GM21825 (cell line): ENCODE results near the gene ADAMTS15.

Experiments used
- ATAC-seq: cut with Tn5 transposase; IDR thresholded peaks from one replicate; pipeline ENCODE4 v1.9.1; 2021; ENCODE audit warnings: mild to moderate bottlenecking, moderate library complexity; ENCODE audit not compliant: unreplicated experiment

ADAMTS15 gene, protein sequence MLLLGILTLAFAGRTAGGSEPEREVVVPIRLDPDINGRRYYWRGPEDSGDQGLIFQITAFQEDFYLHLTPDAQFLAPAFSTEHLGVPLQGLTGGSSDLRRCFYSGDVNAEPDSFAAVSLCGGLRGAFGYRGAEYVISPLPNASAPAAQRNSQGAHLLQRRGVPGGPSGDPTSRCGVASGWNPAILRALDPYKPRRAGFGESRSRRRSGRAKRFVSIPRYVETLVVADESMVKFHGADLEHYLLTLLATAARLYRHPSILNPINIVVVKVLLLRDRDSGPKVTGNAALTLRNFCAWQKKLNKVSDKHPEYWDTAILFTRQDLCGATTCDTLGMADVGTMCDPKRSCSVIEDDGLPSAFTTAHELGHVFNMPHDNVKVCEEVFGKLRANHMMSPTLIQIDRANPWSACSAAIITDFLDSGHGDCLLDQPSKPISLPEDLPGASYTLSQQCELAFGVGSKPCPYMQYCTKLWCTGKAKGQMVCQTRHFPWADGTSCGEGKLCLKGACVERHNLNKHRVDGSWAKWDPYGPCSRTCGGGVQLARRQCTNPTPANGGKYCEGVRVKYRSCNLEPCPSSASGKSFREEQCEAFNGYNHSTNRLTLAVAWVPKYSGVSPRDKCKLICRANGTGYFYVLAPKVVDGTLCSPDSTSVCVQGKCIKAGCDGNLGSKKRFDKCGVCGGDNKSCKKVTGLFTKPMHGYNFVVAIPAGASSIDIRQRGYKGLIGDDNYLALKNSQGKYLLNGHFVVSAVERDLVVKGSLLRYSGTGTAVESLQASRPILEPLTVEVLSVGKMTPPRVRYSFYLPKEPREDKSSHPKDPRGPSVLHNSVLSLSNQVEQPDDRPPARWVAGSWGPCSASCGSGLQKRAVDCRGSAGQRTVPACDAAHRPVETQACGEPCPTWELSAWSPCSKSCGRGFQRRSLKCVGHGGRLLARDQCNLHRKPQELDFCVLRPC

DNA sequence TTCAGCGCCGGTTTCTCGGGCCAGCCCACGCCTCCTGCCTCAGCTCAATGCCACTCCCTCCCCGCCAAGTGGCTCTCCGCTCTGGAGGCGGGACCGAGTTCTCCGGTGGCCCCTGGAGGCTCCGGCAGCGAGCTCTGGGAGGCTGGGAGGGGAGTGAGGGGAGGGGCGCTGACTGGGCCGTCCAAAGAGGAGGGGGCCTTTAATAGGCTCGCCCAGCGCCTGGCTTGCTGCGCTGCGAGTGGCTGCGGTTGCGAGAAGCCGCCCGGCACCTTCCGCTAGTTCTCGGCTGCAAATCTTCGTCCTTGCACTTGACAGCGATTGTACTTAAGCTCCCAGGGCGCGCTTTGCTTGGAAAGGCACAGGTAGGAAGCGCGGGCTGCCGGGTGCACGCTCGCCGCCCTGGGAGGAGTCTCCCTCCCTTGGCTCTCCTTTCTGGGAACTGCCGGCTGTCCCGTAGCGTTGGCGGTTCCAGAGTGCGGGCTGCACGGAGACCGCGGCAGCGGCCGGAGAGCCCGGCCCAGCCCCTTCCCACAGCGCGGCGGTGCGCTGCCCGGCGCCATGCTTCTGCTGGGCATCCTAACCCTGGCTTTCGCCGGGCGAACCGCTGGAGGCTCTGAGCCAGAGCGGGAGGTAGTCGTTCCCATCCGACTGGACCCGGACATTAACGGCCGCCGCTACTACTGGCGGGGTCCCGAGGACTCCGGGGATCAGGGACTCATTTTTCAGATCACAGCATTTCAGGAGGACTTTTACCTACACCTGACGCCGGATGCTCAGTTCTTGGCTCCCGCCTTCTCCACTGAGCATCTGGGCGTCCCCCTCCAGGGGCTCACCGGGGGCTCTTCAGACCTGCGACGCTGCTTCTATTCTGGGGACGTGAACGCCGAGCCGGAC, at the start of gene ADAMTS15:
Gene ADAMTS15 (plus strand): TSS at position 230 of the 894 bp plus-strand sequence. CDS start 329 bp downstream, at position 559.
- ATAC-seq, result no peak

DNA sequence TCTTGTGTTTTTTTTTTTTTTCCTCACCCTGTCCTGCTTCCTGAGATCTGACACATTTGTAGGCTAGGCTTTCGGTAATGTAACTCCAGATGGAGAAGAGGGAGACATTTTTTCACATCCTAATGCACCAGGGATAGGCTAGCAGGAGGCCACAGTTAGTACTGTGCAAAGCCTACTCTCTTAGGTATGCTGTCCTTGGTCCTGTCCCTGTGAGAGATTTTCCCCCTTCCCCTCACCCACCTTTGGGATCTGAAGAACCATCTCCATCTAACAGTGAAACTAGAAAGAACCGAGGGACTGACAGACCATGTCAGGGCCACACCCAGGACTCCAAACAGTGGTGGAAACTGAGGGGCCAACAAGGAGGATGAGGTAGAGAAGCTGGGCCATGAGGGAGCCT, 49.2 kb upstream of the ADAMTS15 start:
- ATAC-seq, result no peak

DNA sequence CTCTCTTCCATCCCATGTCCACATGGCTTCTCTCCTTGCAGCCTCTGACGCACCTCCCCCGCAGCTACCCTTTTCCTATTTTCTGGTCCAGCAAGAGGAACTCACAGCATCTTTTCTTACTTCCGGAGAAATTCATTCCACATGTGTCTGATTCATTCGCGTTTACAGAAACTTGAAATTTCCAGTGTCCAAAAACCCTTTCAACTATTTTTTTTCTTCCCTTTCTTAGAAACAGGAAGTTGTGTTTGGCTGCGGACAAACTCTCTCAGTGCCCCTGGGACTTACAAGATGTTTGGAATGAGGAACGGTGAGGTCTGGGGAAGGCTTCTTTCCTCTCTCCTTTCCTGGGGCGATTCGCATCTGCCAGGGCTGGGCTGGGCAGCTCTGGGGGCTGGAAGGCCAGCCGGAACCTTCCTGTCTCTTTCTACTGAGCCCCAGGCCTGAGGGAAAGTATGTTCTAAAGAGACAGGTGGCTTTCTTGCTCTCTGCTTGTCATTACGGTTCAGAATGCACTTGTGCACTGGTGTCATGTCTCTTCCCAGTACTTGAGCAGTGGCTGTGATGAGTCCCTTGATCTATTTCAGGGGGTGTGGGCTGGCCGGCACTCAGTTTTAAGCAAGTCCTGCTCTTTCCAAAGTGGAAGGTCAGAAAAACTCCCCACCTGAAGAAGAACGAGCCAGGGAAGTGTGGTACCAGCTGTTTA, 47.5 kb upstream of the ADAMTS15 start:
- no peak for ATAC-seq

DNA sequence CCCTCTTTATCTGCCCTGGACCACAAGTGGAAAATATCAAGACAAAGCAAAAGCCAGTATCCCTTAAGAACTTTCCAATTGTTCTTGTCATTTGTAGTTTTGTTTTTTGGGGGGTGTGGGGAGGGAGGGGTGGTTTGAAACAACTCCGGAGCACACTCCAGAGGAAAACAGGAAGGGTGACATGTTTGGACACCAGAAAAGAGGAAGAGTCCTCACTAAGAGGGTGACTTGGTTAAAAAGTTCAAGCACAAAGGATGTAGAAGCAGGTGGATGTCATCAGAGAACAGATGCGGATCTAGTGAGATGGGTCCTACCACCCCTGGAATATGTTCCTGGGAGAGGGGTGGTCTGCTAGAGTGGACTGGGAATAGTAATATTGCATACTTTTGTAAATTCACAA, 45.9 kb upstream of the ADAMTS15 start:
- no peak for ATAC-seq

DNA sequence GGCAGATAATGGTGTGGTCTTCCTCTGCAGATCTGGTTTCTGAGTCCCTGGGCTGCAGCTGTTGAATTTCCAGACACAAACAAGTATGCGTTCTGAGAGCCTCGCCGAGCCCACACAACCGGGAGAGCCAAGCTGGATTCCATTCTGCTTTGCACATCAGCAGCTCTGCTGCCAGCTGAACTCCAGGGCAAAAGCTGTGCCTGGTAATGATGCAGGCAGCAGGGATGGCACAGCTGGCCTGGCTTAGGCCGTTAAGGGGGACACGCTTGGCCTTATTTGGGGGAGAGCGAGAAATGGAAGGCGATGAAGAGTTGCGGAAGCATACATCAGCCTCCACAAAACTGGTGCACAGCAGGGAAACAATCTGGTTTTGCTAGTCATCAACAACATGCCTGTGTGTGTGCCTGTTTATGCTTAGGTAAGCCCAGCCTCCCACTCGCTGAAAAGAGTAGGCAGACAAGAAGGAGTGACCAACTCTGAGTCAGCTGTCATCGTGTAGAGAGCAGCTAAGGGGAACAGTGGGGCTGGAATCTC, 45.1 kb upstream of the ADAMTS15 start:
- no peak for ATAC-seq

DNA sequence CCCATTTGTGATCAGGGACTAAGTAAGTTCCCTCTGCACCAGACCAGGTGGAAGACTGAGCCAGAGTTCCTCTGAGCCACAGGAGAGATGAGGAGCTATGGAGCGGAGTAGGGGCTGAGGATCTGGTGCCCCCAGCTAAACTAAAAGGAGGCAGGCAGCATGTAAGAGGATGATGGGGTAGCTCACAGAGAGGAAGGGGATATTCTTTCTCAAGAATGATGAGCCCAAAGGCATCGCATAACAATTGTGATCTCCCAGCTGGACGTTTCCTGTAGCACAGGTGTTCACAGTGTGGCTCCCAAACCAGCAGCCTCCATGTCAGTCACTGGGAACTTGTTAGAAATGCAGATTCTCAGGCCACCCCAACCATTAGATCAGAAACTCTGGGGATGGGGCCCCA, 44.5 kb upstream of the ADAMTS15 start:
- ATAC-seq, result no peak

DNA sequence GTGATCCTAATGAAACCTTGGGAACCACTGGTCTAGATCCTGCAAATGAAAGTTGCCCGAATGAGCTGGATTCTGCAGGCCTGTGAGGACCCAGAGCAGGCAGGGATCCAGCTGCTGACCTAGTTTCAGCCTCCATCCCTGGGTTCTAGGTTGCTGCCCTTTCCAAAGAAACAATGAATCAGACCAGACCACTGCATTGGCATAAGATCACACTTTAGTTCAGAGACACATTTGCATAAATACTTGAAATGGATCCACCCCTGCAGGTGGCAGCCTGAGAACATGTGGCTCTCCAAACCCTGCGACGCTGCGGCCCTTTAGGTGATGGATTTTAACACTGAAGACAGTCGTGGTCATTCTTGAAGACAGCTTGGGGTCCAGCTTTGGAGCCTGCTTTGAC, 43.7 kb upstream of the ADAMTS15 start:
- ATAC-seq, result no peak

DNA sequence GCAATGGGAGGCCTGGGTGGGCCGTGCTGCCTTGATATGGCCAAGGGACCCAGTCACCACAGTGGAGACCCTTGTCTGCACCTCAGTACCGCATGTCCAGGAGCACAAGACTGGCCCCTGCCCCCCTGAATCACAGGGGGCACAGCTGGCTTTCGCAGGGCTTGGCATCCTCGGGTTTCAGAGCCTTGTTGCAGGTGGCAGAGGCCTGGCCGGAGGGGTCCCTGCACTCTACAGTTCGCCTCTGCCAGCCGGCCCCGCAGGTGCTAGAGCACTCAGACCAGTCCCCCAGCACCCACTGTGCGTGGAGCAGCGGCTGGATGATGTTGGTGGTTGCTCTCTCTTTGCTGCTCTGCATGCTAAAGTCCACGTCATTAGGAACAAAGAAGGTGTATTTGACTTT, 43.0 kb upstream of the ADAMTS15 start:
- no peak for ATAC-seq

DNA sequence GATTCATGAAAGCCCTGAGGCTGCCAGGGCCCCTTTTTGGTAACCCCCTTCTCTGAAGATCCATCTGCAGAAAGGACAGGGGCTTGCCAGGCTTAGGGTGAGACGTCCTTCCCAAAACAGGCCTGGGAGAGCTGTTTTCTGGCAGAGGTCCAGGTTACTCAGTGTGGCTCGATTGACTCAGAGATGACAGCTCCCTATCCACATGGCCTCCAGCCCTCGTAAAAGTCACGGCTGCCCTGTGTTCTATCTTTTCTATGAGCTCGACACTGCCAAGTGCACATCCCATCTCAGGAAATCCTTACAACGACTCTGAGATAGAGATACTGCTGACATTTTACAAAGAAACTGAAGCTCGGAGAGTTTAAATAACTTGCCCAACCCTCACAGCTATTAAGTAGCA, 40.5 kb upstream of the ADAMTS15 start:
- no peak for ATAC-seq

DNA sequence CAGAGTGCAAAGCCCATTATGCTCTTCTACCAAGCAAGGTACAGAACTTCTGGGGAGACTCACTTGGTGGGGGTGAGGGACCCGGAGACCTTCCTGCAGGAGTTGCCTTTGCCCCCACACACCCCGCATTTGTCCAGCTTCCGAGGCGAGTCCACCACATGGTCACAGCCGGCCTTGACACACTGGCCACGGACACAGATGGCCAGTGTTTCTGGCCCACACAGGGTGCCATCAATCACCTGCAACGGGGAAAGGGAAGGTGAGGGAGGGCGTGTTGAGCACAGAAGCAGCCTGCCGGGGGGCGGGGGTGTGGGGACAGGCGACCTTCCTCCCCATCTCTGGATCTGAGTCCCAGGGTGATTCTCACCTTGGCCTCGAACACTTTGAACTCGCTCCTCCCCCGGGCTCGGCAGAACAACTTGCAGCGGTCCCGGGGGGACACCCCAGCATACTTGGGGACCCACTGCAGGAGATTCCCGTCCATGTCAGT, 40.0 kb upstream of the ADAMTS15 start:
- ATAC-seq, result no peak

DNA sequence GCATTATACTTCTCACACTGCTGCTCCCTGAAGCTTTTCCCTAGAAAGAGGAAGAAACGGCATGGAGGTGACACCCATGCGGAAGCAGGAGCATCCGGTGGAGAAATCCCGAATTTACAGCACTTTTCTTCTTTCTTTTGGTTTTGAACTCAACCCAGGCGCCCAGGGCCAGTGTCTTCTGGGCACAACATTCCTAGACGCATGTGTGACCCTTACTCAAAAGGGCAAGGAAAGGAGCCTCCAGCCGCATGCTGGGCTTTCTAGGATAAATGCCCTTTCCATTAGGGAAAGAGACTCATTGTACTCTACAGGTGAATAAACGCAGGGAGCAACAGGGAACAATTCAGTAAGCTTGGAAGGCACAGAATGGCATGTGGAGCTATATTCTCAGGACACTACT, 39.5 kb upstream of the ADAMTS15 start:
- no peak for ATAC-seq

DNA sequence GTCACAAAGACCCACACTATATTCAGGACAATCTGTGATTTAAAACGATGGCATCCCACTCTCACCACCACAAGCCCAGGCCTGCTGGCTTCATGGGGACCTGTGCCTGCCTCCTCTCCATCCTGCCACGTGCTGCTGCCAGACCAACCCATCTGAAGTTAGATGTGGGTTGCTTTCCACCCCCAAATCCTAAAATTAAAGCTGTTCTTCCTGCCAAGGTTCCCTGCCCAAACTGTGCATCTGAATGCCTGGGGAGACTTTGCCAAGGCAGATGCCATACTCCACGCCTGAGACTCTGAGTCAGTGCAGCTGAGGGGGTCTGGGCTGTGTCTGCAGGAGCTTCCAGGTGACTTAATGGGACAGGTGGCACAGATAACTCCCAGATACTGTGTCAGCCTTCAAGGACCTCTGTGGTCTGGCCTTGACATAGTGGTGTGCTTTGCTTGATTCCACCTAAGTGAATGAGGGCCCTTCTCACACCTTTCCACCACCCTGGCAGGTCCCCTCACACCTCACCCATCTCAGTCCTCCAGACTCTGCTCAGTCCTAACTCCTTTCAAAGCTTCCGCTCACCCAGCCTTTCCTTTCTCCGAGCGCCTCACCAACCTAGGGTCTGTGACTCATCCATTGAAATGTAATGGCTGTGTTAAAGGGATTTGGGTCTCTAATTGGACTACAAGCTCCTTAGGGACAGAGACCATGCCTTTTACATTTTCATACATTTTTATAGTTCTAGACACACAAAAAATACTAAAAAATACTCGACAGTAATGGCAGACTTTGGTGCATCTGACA, 38.7 kb upstream of the ADAMTS15 start:
- no peak for ATAC-seq

DNA sequence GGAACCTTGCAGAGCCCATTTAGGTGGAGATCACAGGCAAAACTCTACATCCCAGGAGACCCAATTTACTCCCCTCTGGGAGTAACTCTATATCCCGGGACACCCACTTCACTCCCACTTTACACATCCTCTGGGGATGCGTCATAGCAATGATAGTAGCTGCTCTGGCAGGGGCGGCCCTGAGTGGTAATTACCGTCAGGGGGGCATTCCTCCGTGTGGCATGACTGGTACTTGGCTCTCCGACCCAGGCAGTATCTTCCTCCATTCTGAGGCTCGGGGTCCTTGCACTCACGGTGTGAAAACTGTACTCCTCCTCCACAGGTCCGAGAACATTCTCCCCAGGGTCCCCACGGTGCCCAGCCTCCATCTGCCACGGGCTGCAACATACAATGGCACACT, 37.2 kb upstream of the ADAMTS15 start:
- ATAC-seq, result no peak

DNA sequence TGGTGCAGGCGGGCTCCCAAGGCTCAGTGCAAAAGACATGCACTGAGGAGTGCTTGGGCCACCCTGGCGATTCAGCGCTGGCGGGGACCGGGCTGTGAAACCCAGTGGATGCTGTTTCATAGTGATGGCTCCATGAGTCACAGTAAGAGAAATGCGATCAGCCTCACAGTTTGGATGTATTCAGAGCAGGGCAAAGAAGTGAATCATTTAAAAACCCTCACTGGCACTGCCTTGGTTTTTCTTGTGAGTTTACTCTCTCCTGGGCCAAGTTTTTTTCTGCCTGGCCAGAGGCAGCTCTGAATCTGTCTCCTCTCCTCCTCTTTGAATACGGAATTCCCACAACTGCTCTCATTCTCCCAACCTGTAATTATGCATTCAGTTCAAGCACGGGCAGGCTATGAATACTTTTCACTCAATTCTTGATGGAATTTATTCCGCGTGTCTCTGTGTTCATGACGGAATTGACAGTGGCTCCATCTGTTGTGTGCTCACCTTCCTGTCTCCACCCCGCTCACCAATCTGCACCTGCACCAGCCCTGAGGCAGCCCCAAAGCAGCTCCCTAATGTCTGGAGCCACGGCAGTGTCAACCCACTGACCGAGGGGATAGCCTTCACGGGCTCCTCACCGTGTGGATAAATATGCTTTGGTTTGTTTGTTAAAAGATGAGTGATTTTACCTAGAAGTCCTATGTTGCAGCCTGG, 34.9 kb upstream of the ADAMTS15 start:
- no peak for ATAC-seq

DNA sequence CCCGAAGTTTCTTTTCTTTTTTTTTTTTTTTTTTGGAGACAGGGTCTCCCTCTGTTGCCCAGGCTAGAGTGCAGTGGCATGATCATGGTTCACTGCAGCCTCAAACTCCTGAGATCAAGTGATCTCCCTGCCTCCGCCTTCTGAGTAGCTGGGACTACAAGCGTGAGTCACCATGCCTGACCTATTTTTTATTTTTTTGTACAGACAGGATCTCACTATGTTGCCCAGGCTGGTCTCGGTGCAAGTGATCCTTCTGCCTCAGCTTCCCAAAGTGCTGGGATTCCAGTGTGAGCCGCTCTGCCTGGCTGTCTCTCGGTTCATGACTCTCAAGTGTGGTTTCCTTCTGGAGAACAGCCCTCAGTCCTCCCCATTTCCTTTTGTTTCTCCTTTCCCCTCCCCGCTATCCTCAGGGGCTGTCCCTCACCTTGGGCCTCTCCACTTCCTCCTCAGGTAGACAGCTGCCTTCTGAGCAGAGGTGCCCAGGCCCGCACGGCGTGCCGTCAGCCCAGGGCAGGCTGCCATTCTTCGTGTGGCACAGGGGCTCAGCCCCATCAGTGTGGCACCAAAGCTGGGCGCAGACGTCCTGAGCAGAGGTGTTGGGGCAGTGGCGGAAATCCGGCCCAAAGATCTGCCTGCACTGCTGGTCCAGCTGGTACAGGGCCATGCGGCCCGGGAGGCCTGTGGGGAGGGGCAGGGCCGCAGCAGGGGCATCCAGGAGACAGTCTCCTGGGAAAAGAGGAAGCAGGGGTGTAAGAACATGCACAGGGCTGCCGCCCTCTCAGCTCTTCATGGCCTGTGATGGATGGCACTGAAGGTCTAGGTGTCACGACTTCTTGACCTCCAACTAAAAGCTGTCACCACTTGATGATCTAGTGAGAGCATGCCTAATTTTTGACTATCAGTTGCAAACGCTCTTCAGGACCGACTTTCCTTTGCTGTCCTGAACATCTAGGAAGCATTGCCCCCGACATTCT, 34.1 kb upstream of the ADAMTS15 start:
- no peak for ATAC-seq

DNA sequence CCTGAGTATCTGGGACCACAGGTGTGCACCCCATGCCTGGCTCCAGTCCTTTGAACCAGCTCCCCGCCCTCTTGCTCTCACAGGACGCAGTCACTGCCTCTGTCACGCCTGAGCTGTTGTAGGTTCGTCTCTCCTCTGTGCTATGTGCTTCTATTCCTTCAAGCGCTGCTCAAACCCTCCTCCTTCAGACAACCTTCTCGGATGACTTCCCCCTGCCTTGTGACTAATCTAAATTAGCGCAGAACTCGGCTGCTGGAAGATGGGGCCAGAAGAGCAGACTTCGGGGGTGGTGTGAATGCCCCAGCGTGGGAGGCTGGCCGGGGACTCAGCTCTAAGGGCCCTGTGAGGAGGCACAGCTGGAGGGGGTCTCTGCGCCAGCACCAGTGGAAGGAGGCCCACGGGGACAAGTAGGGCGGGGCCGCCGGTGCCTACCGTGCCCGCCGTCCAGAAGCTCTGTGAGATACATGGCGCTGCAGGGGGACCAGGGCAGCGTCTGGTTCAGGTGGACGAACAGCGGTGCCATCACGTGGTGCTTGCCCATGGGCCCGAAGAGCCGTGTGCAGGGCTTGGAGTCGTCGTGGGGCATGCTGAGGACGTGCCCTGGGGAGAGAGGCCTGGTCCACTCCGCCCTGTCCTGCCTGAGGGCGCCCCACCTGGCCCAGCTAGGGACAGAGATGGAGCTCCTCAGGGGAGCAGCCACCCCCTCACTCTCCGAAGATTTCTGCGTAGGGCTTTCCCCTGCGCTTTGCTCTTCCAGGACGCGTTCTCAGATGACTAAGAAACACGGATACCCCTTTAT, 32.5 kb upstream of the ADAMTS15 start:
- no peak for ATAC-seq

DNA sequence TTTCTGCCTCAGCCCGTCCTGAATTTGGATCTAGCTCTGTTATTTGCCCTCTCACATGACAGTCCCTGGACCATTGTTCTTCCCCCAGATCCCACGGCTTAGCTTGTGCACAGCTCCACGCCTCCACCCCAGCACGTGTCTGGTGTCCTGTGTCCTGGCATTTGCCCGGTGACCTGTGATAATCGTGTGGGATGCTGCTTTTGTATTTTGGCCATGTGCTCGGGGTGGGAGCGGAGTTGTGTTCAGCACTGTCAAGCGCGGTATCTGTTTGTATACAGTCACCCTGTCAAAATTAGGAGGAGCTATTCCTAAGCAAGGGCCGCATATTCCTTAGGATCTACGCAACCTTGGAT, 31.9 kb upstream of the ADAMTS15 start:
- ATAC-seq, result no peak
